GM18508 (cell line): Measurements from ENCODE around the gene GPR161.
"Not testable (repeated sequence)": the region's sequence is repeated elsewhere in the genome, so short reads cannot be mapped to it uniquely, and the experiment has no call there.

Source experiments
- ATAC-seq: cut with Tn5 transposase; IDR thresholded peaks from one replicate; pipeline ENCODE4 v1.9.1; 2021; ENCODE audit warnings: moderate number of reproducible peaks; ENCODE audit not compliant: insufficient read depth, unreplicated experiment

GPR161 gene

GRCh38 chr1:168089979-168090337, 46.8 kb downstream of the GPR161 start:
- ATAC-seq = no peak

- ATAC-seq = no peak
Measured at GRCh38 chr1:168089326-168089978, 47.3 kb downstream of the GPR161 start.

- ATAC-seq = no peak
Measured at GRCh38 chr1:168088511-168089325, 48.0 kb downstream of the GPR161 start.

- no peak for ATAC-seq
Measured at GRCh38 chr1:168087696-168088095, 49.0 kb downstream of the GPR161 start.

GRCh38 chr1:168086438-168086837, 50.3 kb downstream of the GPR161 start:
- ATAC-seq = no peak

GRCh38 chr1:168085401-168085872, 51.3 kb downstream of the GPR161 start:
- no peak for ATAC-seq

GRCh38 chr1:168084396-168085231, 52.1 kb downstream of the GPR161 start:
- ATAC-seq = no peak

- no peak for ATAC-seq
Measured at GRCh38 chr1:168083456-168084325, 53.0 kb downstream of the GPR161 start.

GRCh38 chr1:168082008-168082876, 54.5 kb downstream of the GPR161 start:
- ATAC-seq = peak; percentile 81

- ATAC-seq = no peak
Measured at GRCh38 chr1:168081373-168082007, 55.2 kb downstream of the GPR161 start.

GRCh38 chr1:168079761-168080160, 57.0 kb downstream of the GPR161 start:
- no peak for ATAC-seq

- ATAC-seq = no peak
Measured at GRCh38 chr1:168069384-168069783, 67.3 kb downstream of the GPR161 start.

GRCh38 chr1:168065506-168065905, 71.2 kb downstream of the GPR161 start:
- ATAC-seq = no peak

GRCh38 chr1:168064216-168064615, 72.5 kb downstream of the GPR161 start:
- ATAC-seq = no peak

- ATAC-seq = no peak
Measured at GRCh38 chr1:168057921-168058320, 78.8 kb downstream of the GPR161 start.

- ATAC-seq = no peak
Measured at GRCh38 chr1:168057355-168057754, 79.4 kb downstream of the GPR161 start.

- not testable (repeated sequence) for ATAC-seq
Measured at GRCh38 chr1:168056152-168056551, 80.6 kb downstream of the GPR161 start.

- ATAC-seq = no peak
Measured at GRCh38 chr1:168054117-168054516, 82.6 kb downstream of the GPR161 start.
